HG03354 (cell line): Measurements from ENCODE around the gene MDGA2.

ENCODE experiments used
- ATAC-seq: cut with Tn5 transposase; IDR thresholded peaks from one replicate; pipeline ENCODE4 v1.9.1; 2021; ENCODE audit warnings: mild to moderate bottlenecking; ENCODE audit not compliant: unreplicated experiment, poor library complexity, severe bottlenecking

The MDGA2 gene

DNA sequence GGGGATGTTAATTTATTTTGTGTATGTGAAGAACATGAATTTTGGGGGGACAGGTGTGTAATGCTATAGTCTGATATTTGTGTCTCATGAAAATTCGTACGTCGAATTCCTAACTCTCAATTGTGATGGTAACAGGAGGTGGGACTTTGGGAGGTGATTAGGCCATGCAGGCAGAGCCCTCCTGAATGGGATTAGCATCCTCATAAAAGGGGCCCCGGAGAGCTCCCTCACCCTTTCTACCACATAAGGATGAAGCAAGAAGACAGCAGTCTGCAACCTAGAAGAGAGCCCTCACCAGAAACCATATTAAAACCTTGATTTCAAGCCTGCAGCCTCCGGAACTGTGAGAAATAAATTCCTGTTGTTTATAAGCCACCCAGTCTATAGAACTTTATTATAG, 165.4 kb downstream of the MDGA2 start:
- ATAC-seq, result no peak

DNA sequence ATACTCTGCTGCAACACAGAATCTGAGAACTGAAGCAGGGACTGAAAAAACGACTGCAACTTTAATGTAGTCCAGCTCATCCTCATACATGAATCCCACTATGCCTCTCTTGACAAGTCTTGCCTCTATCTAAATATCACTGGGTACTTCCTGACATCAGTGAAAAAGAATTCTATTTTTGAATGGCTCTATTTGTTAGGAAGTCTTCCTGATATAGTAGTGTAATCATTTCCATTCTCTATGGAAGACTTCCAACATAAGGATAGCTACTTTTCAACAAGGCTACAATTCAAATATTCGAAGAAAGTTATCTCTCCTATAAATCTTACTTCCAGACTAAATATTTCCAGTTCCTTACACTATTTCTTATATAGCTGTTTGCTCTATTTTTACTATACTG, 167.5 kb downstream of the MDGA2 start:
- ATAC-seq, result no peak

DNA sequence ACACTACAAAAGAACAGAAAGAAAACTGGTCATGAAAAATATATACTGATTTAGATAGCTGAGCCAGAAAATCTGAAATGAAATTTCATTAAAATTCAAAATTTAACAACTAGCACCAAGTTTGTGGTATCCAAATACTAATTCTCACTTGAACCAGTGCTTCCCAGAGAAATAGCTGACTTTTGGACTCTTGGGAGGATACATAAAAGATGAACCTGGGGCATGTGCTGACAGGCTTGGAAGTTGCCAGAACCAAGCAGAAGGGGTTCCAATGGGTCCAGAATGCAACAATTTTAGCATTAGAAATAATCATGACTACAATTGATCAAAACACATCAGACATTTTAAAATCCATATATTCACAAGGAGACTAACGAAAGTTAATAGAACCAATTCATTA, 175.0 kb downstream of the MDGA2 start:
- no peak for ATAC-seq

DNA sequence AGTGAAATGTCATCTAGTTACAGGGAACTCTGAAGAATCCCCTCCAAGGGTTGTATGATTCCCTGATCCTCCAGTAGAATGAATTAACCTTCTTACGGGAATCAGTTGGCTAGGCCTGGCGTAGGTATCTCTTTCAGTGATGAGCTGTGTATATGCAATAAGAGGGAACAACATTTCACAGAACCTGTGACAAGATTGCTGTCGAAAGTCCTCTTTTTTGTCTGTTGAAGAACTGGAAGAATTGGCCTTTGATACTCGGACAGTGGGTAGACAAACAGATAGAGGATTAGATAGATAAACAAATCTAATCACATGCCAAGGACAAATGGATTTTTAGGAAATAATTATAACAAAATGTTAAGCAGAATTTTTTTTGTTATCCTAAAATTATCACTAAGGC, 184.6 kb downstream of the MDGA2 start:
- no peak for ATAC-seq

DNA sequence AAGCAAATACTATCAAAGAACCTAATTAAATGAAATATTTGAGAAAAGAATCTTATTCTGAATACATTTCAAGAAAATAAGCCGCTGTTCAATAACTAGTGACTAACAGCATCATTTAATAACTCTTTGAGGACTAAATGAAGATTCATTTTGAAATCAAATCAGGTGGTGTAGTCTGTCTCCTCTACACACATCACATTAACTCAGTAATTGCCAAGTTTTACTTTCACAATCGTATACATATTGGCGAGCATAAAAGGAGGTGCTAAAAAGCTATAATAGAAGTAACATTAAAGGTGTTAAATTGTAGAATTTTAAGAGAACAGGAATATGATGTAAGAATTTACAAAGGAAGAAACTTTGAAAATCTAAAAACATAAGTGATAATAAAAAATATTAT, 185.1 kb downstream of the MDGA2 start:
- ATAC-seq, result no peak

DNA sequence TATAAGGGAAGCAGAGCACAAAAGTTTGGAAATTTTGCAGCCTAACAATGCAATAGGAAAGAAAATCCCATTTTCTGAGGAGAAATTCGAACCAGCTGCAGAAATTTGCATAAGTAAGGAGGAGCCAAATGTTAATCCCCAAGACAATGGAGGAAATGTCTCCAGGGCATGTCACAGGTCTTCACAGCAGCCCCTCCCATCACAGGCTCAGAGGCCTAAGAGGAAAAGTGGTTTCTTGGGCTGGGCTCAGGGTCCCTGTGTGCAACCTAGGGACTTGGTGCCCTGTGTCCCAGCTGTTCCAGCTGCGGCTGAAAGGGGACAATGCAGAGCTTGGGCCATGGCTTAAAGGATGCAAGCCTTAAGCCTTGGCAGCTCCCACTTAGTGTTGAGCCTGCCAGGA, 190.0 kb downstream of the MDGA2 start:
- no peak for ATAC-seq

DNA sequence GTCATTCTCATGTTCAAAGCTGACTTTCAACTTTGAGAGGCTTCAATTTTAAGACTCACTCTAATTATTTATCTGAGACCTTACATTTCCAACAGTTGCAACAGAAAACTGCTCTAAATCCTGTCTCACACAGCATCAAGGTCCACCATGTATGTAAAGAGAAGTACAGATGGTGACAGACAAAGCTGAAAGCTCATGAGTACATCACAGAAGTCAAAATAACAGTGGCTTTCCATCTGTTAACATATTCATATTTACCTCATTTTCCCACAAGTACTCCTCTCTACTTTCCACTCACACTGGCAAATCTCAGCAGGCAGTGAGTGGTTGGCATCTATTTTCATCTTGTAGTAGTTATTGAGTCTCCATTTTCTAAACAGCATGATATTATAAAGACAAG, 192.0 kb downstream of the MDGA2 start:
- no peak for ATAC-seq

DNA sequence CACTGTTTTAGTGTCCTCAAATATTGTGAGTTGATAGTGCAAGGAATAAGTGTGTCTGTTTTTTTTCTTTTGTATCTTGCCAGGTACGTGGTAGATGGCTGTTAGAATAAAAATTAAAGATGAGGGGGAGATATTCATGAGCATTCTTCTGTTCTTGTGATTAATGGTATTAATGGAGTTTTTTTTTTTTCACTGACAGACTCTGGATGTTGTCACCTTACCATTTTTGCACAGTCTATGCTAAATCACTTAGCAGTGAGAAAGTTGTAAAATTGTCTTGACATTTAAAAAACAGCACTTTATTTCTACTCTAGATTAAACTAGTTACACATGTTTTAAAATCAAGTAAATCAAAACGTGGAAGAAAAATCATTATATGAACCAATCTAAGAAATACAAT, 204.3 kb downstream of the MDGA2 start:
- ATAC-seq, result no peak

DNA sequence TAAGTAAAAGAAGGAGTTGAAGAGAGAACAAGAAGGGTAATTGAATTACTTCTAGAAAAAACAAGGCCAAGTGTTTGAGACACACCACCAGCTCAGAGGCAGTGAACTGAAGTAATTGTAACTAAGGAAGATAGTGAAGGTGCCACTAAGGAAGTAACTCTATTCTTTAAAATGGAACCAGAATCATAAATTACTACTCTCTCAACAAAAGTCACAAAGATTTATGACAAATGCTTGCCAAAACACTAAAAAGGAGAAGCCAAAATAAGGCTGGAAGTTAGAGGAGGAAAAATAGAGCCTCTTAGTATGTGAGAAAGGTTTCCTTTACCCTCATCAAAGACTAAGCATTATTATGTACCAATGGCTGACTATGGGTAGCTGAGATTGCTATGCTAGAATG, 208.5 kb downstream of the MDGA2 start:
- ATAC-seq, result no peak

DNA sequence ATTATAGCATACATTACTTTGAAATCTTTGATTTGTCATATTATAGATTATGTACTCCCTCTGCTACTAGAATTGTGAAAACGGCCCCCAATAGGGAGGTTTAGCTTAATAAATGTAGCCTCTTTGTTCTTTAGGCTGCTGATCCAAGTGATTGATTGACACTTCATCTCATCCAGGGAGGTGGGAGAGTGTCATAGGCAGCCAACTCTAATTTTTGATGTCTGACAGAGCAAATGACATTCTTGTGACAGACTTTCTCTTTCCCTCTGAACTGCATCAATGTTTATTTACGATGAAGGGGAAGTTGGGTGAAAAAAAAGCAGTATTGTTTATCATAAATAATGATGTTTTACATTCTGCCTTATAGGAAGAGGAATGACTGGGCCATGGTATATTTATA, 221.4 kb downstream of the MDGA2 start:
- ATAC-seq, result no peak

DNA sequence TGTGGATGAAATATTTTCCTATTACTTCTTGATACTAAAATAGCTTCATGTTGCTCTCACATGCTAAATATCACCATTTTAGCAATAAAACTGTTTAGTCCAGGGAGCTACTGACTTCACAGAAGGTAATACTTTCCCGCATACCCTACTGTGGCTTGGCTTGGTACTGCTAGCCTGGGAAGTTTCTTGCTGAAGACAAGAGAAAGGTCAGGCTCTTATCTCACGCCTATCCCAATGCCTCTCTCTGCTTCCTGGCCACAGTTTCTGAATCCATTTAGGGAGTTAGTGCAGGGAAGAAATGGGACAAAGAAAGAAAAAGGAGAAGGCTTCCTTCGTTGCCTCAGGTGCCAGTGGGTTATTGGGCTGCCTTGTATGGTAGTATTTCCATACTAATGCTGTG, 228.3 kb downstream of the MDGA2 start:
- no peak for ATAC-seq

DNA sequence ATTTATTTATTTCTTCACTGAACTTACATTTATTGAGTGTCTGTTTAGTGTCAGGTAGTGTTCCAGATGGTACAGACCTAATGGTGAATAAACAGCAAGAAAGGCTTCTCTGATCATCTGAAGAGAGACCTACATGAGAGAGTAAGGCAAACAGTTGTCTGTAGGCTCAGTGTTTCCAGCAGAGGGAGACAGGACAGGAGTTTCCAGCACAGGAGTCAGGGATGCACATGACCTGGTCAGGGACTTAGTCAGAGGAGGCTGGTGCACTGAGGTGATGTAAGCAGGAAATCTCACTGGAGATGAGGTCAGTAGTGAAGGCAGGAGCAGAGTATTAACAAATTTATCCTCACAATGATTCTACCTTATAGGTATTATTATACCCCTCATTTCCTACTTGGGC, 233.2 kb downstream of the MDGA2 start:
- no peak for ATAC-seq

DNA sequence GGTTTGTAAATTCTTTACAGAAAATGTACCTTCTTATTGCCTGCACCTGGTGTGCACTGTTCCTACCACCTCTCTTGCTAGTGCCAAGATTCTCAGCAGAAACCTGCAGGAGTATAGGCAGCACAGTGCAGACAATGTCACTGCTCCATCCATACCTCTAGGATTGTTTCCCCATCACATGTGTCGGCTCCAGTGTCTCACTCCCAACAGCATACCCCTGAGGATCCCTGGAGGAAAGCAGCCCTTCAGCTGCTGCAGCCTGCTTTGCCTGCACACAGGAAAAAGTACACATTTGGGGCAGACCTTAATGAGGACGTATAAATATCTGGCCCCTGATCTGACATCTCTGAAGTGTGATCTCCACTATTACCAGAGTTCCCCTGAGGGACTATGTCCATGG, 235.5 kb downstream of the MDGA2 start:
- no peak for ATAC-seq

DNA sequence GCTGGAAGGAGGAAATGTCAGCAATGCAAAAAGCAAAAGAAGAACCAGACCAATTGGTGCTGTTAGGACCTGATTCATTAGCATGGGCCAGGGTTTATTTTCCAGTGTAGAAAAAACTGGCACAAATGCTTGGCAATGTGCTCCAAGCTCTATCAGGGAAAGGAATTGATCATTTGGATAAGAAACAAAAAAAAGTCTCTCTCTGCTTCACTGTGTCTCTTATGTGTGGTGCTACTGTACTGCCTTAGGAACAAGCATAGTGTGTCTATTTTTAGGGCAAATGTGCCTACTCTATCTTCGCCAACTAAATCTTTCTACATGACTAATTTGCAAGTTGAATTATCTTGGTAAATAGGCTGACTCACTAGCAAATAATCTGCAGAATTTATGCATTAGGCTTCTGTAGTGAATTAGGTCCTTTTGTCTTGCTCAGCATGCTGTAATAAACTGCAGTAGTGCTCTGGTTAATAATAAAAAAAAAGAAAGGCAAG, 236.7 kb downstream of the MDGA2 start:
- no peak for ATAC-seq

DNA sequence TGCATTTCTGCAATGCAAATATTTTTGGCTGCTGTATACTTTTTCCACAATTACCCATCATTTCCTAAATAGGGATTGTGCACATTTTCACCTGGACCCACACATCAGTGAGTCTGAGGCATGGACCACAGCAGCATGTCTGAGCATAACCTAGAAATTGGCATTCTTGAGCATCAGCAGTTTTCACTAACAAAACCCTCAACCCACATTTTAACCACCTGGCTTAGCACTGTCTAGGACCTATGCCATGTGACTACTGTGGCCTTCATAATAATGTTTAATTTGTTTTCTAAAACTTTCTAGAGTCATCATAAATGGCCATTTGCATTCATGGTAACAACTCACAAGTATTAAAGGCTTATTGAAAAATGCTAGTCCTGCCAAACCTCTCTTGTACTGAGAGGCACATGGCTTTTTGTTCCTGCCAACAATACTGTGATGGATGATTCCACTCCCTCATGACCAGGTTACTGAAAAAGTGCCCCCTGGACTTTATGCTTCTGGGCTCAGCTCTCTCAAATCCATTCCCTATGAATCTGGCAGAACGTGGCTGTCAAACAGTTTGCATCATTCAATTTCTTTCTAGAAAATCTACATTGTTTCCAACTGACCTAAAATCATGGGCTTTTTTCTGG, 240.0 kb downstream of the MDGA2 start:
- ATAC-seq, result no peak

DNA sequence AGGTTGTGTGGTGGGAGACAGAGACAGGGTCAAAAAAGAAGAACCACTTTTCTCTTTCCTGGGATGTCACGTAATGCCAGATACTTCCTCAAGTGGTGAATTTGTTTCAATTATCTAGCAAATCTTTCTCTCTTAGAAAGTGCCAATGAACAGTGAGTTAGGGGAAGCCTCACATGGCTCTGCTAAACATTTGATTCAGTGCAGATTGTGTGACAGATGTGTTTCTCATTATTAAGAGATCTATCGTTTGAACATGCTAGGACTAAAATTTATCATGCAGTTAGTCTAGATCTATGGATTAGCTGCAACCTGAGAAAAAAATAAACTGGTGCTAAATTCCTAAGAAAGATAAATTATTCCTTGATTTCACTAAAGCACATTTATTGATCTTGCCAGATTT, 247.8 kb downstream of the MDGA2 start:
- ATAC-seq, result no peak

DNA sequence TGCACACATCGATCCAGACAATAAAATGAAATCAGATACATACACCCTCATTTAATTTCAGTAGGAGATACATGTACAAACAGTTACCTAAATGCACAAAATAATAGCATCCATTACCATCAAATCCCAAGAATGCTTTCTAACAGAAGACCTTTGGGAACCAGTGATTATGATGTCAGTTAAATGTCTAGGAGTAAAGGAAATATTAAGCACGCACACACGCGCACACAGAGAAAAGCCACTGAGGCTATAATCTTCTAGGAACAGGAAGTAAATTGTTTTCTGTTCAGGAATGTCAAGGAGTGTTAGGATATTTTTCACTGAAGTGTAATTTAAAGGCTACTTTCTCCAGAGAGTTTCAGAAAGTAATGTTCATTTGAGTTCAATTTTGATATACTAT, 250.1 kb downstream of the MDGA2 start:
- no peak for ATAC-seq

DNA sequence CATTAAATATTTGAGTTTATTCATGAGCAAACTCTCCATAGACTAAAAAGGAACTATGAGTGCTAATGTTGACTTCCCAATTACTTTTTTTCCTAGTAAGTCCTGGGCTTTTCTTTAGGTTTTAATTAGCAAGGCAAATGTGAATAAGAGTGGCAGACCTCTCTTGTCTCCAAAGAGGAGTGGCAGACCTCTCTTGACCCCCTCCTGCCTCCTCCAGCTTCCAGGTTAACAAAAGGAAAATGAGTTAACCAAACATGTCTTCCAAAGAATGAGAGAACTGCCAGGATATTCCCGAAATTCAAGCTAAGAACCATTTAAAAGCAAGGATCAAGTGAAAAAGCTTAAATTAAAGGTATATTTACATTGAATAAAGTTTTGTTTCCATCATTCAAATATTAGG, 253.2 kb downstream of the MDGA2 start:
- no peak for ATAC-seq

DNA sequence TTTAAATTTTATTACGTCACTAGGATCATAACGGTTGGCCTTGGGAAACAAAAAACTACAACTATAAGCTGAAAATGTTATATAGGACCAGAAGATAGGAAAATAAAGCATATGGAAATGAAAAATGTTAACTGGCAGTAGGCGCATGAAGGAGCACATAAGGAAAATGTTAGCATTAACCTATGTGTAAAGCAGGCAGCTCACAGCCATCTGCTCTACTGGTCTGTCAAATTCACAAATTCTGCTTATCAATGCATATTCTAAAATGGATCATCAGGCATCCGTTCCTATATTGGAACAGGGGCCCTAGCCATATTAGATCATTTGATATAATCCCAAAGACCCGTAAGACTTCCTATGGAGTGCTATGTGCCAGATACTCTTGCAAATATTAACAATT, 263.9 kb downstream of the MDGA2 start:
- ATAC-seq, result no peak

DNA sequence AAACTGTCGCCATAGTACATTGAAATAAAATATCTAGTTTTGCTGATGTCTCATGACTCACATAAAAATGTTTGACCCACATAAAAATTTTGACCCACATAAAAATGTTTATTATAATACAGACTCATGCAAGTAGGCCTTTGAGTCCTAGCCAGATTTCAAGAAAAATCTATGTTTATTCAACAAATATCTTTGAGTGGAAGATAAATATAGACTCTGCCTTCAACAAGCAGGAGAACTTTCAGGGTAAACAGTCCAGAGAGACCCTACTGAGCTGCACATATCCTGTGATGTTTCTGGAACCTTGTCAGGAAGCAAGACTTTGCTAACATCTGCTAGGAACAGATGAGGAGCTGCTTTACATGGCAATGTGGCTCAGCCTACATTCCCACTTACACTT, 283.1 kb downstream of the MDGA2 start:
- no peak for ATAC-seq

DNA sequence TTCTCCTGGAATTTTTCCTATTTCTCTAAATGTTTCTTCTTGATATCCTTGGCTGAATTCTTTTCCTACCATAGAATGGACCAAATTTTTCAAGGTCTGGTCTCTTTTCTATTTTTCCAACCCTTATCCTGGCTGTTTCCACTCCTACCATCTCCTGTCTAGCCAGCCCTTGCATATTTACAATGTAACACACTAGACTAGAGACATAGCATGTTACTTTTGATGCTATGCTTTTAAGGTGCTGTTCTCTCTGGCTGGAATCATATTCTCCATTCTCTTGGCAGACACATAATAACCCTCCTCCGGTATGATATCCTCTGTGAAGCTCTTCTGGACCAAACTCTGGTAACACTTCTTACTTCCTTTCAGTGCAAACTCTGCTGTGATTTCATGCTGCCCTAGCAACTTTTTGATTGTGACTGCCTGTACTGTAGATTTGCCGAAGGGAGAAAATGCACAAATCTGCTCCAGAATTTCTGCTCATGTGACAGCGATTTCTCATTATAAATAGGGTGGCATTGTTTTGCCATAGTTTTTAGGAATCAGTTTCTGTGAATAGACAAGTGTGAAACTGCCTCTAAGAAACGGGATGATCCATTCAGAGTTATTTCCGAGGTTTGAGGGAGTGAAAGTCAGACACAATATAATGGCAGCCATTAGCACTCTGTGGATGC, 284.4 kb downstream of the MDGA2 start:
- no peak for ATAC-seq

DNA sequence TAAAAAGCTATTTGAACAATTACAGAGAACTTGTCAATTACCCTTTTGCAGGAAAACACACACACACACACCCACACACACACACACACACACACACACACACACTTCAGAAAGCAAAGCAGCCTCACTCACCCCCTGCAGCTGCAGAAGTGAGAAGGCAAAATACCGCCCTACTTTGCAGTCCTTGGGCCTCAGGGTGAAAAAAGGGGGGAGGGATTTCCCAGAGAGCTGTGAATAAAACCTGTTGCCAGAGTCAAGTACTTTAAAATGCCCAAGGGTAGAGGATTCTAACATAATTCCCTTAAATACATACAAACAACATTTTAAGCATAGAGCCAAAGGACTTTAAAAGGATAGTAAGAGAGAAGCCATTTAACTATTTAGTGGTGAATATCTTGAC, 285.9 kb downstream of the MDGA2 start:
- no peak for ATAC-seq
